Non-pigmented ciliary epithelial cell (primary cell): ENCODE results near the gene CDH11.

Experiments used
- DNase-seq: peaks from one replicate; pipeline ENCODE4 v3.0.0-alpha.2; 2010; ENCODE audit warnings: low read depth

CDH11 gene

DNA sequence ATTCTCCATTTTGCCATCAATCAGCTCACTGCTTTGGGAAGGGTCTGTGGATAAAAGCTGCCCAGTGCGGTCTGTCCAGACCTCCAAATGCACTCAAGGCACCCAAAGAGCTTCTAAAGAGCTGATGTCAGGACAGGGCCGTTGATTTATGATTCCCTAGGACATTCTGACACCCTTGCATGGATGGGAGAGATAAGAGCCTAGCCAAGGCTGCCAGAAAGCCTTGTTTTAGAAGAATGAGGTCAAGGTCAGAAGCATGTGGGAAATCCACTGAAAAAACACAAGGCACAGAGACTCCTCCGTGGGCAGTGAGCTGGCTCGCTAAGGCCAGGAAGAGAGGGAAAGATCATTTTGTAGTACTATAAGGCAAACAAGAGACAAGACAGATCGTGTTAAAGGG, 214.0 kb downstream of the CDH11 start:
- no peak for DNase-seq

DNA sequence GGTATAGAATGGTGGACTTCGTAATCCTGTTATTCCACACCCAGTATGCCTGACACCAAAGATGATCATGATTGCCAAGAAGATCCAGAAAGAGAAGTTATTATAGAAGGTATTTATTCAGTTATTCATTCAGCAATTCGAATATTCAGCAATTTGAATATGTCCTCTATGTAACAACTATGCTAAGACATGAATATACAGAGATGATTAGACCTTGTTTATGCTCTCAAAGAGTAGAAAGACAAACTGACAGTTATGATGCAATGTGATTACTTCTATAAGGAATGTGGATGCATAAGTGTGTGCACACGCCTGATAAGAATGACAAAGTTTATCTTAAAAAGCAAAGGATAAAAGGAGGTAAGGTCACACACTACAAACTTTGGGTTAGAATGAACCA, 218.1 kb downstream of the CDH11 start:
- DNase-seq = no peak

DNA sequence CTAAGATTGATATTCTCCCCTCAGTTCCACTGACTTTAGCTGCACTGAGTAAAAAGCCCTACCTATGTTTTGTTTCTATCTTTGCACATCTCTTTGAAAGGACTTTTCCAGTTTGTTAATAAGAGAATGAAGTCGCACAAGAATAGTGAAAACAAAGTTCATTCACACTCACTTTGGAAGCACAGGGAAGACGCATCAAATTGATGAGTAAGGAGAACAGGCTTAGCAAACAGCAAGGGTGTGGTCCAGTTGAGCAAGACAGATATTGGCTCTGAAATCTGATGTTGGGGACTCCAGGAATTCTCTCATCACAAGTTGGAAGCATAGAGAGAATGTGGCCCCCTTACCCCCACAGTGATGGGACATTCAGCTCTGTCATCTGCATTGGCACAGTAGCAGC, 221.3 kb downstream of the CDH11 start:
- no peak for DNase-seq

DNA sequence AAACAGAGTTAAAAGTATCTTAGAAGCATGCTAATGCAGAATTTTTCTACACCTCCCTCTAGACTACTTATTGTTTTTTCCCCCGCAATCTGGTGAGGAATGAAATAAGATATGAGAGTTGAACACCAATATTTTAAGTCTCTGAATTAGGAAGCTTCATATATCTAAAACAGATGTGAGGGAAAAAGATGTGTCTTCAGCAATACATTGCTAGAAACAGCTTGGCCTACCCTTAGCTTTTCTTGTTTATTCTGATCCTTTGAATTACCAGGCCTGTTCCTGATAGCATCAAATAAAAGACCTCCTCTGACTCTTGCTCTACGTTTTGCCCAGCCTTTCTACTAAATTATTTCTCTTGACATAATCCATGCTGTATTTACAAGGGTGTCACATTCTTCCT, 221.8 kb downstream of the CDH11 start:
- no peak for DNase-seq

DNA sequence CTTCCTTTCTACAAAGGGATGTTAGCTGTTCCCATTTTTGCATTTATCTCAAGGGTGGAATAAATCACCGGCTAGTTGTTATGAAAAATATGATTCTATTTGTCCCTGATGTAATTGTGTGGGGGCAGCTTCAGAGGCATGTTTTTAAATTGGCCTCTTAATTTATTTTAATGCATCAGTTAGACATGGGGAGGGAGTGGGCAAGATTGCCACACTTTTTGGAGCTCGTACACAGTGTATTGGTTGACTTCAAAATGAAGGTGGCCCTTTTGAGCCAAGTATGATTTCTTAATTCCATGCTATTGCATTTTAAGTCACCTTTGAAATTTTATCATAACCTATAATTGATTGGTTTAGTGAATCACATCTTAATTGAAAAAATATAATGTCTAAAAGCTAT, 223.7 kb downstream of the CDH11 start:
- DNase-seq = no peak
